C1 segment of cervical spinal cord (tissue), 14 donors: ENCODE data around the gene LMBRD1.
A peak's percentile ranks its signal among the peaks of the same experiment; 100 is the strongest.
"Not testable (repeated sequence)": the region's sequence is repeated elsewhere in the genome, so short reads cannot be mapped to it uniquely, and the experiment has no call there.

Experiments
- DNase-seq, 14 donors: peaks; one replicate each; lab custom pipeline; 2025; lab: John Stamatoyannopoulos, UW

Gene LMBRD1

GRCh38 chr6:69798796-69799195 is 2.0 kb upstream of the LMBRD1 start:
- DNase-seq = not testable (repeated sequence)

GRCh38 chr6:69796073-69796641 is 653 bp downstream of the LMBRD1 start:
- peak in 5 of 14 donors; percentile 40 to 84 (median 61) for DNase-seq

- peak in 1 of 14 donors; percentile 54 for DNase-seq
These were observed 1.2 kb downstream of the LMBRD1 start for GRCh38 chr6:69795469-69796072.

GRCh38 chr6:69792292-69792691 is 4.5 kb downstream of the LMBRD1 start:
- peak in 1 of 14 donors; percentile 57 for DNase-seq

GRCh38 chr6:69791065-69791471 is 5.7 kb downstream of the LMBRD1 start:
- DNase-seq = peak in 1 of 14 donors; percentile 29

GRCh38 chr6:69790629-69791028 is 6.2 kb downstream of the LMBRD1 start:
- DNase-seq = no peak

GRCh38 chr6:69789578-69789977 is 7.2 kb downstream of the LMBRD1 start:
- no peak for DNase-seq

GRCh38 chr6:69787436-69787835 is 9.4 kb downstream of the LMBRD1 start:
- DNase-seq = not testable (repeated sequence)

GRCh38 chr6:69785697-69786096 is 11.1 kb downstream of the LMBRD1 start:
- no peak for DNase-seq

- no peak for DNase-seq
These were observed 12.0 kb downstream of the LMBRD1 start for GRCh38 chr6:69784595-69785377.

GRCh38 chr6:69783108-69783507 is 13.7 kb downstream of the LMBRD1 start:
- no peak for DNase-seq

- peak in 1 of 14 donors; percentile 90 for DNase-seq
These were observed 16.1 kb downstream of the LMBRD1 start for GRCh38 chr6:69780585-69781178.

GRCh38 chr6:69775941-69776340 is 20.9 kb downstream of the LMBRD1 start:
- no peak for DNase-seq

GRCh38 chr6:69775585-69775849 is 21.3 kb downstream of the LMBRD1 start:
- no peak for DNase-seq

GRCh38 chr6:69774740-69775584 is 21.8 kb downstream of the LMBRD1 start:
- no peak for DNase-seq

- peak in 1 of 14 donors; percentile 78 for DNase-seq
These were observed 25.5 kb downstream of the LMBRD1 start for GRCh38 chr6:69771158-69771906.

- no peak for DNase-seq
These were observed 28.1 kb downstream of the LMBRD1 start for GRCh38 chr6:69768664-69769063.

GRCh38 chr6:69763763-69764162 is 33.0 kb downstream of the LMBRD1 start:
- DNase-seq = no peak

GRCh38 chr6:69761853-69762252 is 35.0 kb downstream of the LMBRD1 start:
- no peak for DNase-seq

- DNase-seq = no peak
These were observed 38.6 kb downstream of the LMBRD1 start for GRCh38 chr6:69758214-69758613.

- no peak for DNase-seq
These were observed 39.9 kb downstream of the LMBRD1 start for GRCh38 chr6:69756907-69757306.
